ENCODE measurements around the gene KIAA2012. TPM values are rescaled to one million over a fixed set of nuclear protein-coding genes. Genes with fewer than 3 reads are reported as not detected.
"Not testable (repeated sequence)": the region's sequence is repeated elsewhere in the genome, so short reads cannot be mapped to it uniquely, and the experiment has no call there.

KIAA2012 gene
- total and polyA plus RNA-seq, 4 donors: under 0.01 to 0.61 (median 0.42) TPM

- not testable (repeated sequence) for H3K9me3 ChIP-seq (ENCODE audit: control insufficient read depth in 4 of 4, low read length in 3 of 4); H3K27ac ChIP-seq (ENCODE audit: low read depth in 1 of 2, low read length in 2 of 2); H3K4me1 ChIP-seq (ENCODE audit: control insufficient read depth in 4 of 4, insufficient read depth in 4 of 4, low read length in 3 of 4); H3K9ac ChIP-seq (ENCODE audit: low read depth in 1 of 2, low read length in 2 of 2); H3K4me3 ChIP-seq (ENCODE audit: low read depth in 1 of 3, low read length in 3 of 3); H3K27me3 ChIP-seq (ENCODE audit: control insufficient read depth in 4 of 4, insufficient read depth in 4 of 4, low read length in 3 of 4); DNase-seq (ENCODE audit: low spot score); H3K36me3 ChIP-seq (ENCODE audit: control insufficient read depth in 4 of 4, insufficient read depth in 3 of 4, low read depth in 1 of 4, low read length in 3 of 4)
- 95% methylated on average over 5 of the region's 5 CpGs for WGBS
These were observed 174.7 kb downstream of the KIAA2012 start for GRCh38 chr2:202247710-202248109.

GRCh38 chr2:202249521-202250253, 176.6 kb downstream of the KIAA2012 start:
- no peak for DNase-seq (ENCODE audit: low spot score)
- Histone ChIP-seq H3K9me3 (ENCODE audit: control insufficient read depth in 4 of 4, low read length in 3 of 4) (no peaks in the 10 kb centered on the region), H3K9ac (ENCODE audit: low read depth in 1 of 2, low read length in 2 of 2) (no peak overlapping the region), H3K27ac (ENCODE audit: low read depth in 1 of 2, low read length in 2 of 2) (no peak overlapping the region), H3K27me3 (ENCODE audit: control insufficient read depth in 4 of 4, insufficient read depth in 4 of 4, low read length in 3 of 4) (no peaks in the 10 kb centered on the region), H3K4me1 (ENCODE audit: control insufficient read depth in 4 of 4, insufficient read depth in 4 of 4, low read length in 3 of 4) (no peaks in the 10 kb centered on the region), H3K36me3 (ENCODE audit: control insufficient read depth in 4 of 4, insufficient read depth in 3 of 4, low read depth in 1 of 4, low read length in 3 of 4) (no peaks in the 10 kb centered on the region), H3K4me3 (ENCODE audit: low read depth in 1 of 3, low read length in 3 of 3) (no peak overlapping the region)
- TF ChIP-seq YY1 (IDR thresholded peaks at IDR 0.05) (no peak), RAD21 (IDR thresholded peaks at IDR 0.05) (no peak), HNF4A (conservative IDR thresholded peaks at IDR 0.05) (no peak), CTCF (IDR thresholded peaks at IDR 0.05; ENCODE audit: low read depth, low read length, missing input control) (no peak), FOXA2 (IDR thresholded peaks at IDR 0.05) (no peak), JUND (IDR thresholded peaks at IDR 0.05) (no peak), EGR1 (IDR thresholded peaks at IDR 0.05; ENCODE audit: low read depth in 2 of 2) (no peak), MAX (IDR thresholded peaks at IDR 0.05) (no peak), FOXA1 (IDR thresholded peaks at IDR 0.05) (no peak)
- WGBS: 71% methylated on average over 10 of the region's 10 CpGs

GRCh38 chr2:202251494-202251893, 178.4 kb downstream of the KIAA2012 start:
- no peak for DNase-seq (ENCODE audit: low spot score)
- H3K4me3 ChIP-seq (ENCODE audit: low read depth in 1 of 3, low read length in 3 of 3): no peak overlapping the region
- H3K36me3 ChIP-seq (ENCODE audit: control insufficient read depth in 4 of 4, insufficient read depth in 3 of 4, low read depth in 1 of 4, low read length in 3 of 4): no peaks in the 10 kb centered on the region
- 91% methylated on average over 5 of the region's 5 CpGs for WGBS
- no peaks in the 10 kb centered on the region for H3K9me3 ChIP-seq (ENCODE audit: control insufficient read depth in 4 of 4, low read length in 3 of 4)
- H3K27me3 ChIP-seq (ENCODE audit: control insufficient read depth in 4 of 4, insufficient read depth in 4 of 4, low read length in 3 of 4): no peaks in the 10 kb centered on the region
- no peak overlapping the region for H3K27ac ChIP-seq (ENCODE audit: low read depth in 1 of 2, low read length in 2 of 2)
- TF ChIP-seq JUND (IDR thresholded peaks at IDR 0.05) (no peak), FOXA1 (IDR thresholded peaks at IDR 0.05) (no peak), HNF4A (conservative IDR thresholded peaks at IDR 0.05) (no peak)
- no peaks in the 10 kb centered on the region for H3K4me1 ChIP-seq (ENCODE audit: control insufficient read depth in 4 of 4, insufficient read depth in 4 of 4, low read length in 3 of 4)
- no peak overlapping the region for H3K9ac ChIP-seq (ENCODE audit: low read depth in 1 of 2, low read length in 2 of 2)

Small RNA genes within 50 kb of the gene (small RNA-seq; reads per million reads assigned to genes)
- gene AC079354.2: not detected

Other genes with a start within 250 kb of the KIAA2012 start
- gene FZD7, start 39.4 kb upstream of the KIAA2012 start, total RNA-seq: 1 to 10 TPM; 1.3 to 1.5 TPM
- under 1 TPM; 0.21 to 0.53 TPM for gene FZD7, start 39.4 kb upstream of the KIAA2012 start, polyA plus RNA-seq
- 10 to 100 TPM; 42.7 to 51.5 TPM for gene SUMO1, start 165.3 kb downstream of the KIAA2012 start, total RNA-seq
- 100 to 1,000 TPM in 1 of 2 donors, 10 to 100 TPM in 1; 51.4 to 139 TPM for gene SUMO1, start 165.3 kb downstream of the KIAA2012 start, polyA plus RNA-seq
- 10 to 100 TPM; 35.2 to 54.1 TPM for gene NOP58, start 192.5 kb downstream of the KIAA2012 start, total RNA-seq
- gene NOP58, start 192.5 kb downstream of the KIAA2012 start, polyA plus RNA-seq: 10 to 100 TPM; 20.7 to 38.4 TPM